Lower leg skin (tissue), 4 donors: ENCODE results near the gene VPS33B. TPM values are rescaled to one million over a fixed set of nuclear protein-coding genes. Genes with fewer than 3 reads are reported as not detected.

Experiments used
- DNase-seq, 2 donors: peaks; one replicate each; pipeline ENCODE4 v3.0.0-alpha.2; 2019; ENCODE audit warnings: low spot score in 2 of 2
- H3K4me3 ChIP-seq: fragments of 200-600 bp; sonication (generic); 2 replicates; pipeline ENCODE4 v1.5.1; 2017; ENCODE audit warnings: mild to moderate bottlenecking, low read depth; ENCODE audit not compliant: poor library complexity, severe bottlenecking
- POLR2A ChIP-seq, 2 donors: fragments of 450-650 bp; IDR thresholded peaks; one replicate each; pipeline ENCODE4 v1.6.1; 2016 to 2017; ENCODE audit warnings: antibody characterized with exemption in 2 of 2, mild to moderate bottlenecking in 1 of 2, moderate library complexity in 1 of 2
- WGBS, 2 donors: methylation state at CpG; one replicate each; pipeline ENCODE4 v1.1.5; 2018; 5-methylcytosine and 5-hydroxymethylcytosine counted together
- intact Hi-C: fragments of 100-400 bp; cut with DNase I; formaldehyde crosslinking; loops from one replicate; pipeline ENCODE4 v1.15.0; 2023; ENCODE audit warnings: low total_unique reads
- total RNA-seq, 4 donors: library from RNA; depleted of rRNA; stranded (reverse); fragments of >200 nt; gene quantifications; one replicate each; pipeline ENCODE4 v1.1.0, GENCODE V29; 2016
- TF ChIP-seq, protein P1 (sequence below), 3 donors: fragments of 450-650 bp; IDR thresholded peaks; one replicate each; pipeline ENCODE4 v1.5.1; 2016; ENCODE audit warnings: antibody characterized with exemption in 3 of 3, mild to moderate bottlenecking in 3 of 3, moderate library complexity in 2 of 3

Gene VPS33B
- total RNA-seq, 4 donors from 2014 or later = 9.5 to 16.4 (median 12.9) TPM

DNA sequence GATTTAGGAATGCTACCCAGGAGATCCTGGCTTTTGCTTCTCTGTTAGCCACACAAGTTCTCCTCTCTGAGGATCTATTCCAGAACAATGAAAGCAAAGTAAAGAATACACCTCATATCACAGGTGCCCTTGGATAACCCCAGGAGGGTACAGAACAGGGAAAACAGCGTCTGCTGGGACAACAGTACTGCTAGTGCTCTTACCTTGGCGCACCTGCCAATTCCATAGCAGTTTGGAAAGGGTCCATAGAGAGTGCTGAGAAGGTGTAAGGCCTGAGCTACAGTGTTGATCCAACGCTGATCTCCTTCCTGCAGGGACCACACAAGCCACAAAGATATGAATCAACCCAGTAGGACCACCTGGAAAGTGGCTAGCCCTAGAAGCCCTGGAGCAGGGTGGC, 15.1 kb downstream of the VPS33B start:
- WGBS, 2 donors = 86 to 93% methylated on average over 3 of the region's 3 CpGs
- no peak for DNase-seq
- no peak for TF ChIP-seq POLR2A (IDR thresholded peaks at IDR 0.05)
- TF ChIP-seq, protein P1, sequence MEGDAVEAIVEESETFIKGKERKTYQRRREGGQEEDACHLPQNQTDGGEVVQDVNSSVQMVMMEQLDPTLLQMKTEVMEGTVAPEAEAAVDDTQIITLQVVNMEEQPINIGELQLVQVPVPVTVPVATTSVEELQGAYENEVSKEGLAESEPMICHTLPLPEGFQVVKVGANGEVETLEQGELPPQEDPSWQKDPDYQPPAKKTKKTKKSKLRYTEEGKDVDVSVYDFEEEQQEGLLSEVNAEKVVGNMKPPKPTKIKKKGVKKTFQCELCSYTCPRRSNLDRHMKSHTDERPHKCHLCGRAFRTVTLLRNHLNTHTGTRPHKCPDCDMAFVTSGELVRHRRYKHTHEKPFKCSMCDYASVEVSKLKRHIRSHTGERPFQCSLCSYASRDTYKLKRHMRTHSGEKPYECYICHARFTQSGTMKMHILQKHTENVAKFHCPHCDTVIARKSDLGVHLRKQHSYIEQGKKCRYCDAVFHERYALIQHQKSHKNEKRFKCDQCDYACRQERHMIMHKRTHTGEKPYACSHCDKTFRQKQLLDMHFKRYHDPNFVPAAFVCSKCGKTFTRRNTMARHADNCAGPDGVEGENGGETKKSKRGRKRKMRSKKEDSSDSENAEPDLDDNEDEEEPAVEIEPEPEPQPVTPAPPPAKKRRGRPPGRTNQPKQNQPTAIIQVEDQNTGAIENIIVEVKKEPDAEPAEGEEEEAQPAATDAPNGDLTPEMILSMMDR (IDR thresholded peaks at IDR 0.05) = no peak
- H3K4me3 ChIP-seq = no peak overlapping the region
- intact Hi-C loops = no loop called here

DNA sequence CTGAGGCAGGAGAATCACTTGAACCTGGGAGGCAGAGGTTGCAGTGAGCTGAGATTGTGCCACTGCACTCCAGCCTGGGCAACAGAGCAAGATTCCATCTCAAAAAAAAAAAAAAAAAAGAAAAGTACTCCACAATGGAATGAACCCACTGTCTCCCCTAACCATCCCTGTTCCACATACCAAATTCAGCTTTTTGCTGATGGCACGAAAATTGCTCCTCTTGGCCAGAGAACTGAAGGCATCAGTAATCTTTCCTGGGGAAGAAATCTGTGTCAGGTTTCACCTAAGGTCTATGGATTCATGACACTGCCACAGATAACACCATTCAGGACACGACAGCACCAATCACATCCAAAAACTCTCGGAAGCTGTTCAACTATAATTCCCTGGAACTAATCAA, 21.2 kb downstream of the VPS33B start:
- no peak for DNase-seq
- H3K4me3 ChIP-seq = no peak overlapping the region
- 89% methylated on average over 3 of the region's 3 CpGs for WGBS, 2 donors
- intact Hi-C loops = no loop called here
- TF ChIP-seq, protein P1 (IDR thresholded peaks at IDR 0.05) = no peak
- no peak for TF ChIP-seq POLR2A (IDR thresholded peaks at IDR 0.05)

DNA sequence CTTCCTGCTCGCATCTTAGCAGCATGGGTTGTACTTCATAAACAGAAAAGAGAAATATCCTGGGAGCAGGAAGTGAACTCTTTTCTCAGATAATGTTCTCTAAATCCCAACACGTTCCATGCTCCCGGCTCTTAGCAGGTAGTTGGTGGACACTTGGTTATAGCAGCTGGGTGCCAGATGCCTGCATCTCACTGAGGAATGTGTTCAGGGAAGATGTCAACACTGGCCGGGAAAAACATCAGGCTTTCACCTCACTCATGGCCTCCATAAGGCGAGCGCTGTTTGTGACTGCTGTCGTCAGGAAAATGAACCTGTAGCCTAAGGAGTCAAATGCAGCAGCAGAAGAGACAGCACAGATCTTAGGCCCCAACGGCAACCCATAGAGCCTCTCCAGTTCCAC, 23.7 kb downstream of the VPS33B start:
- 72 to 85% methylated on average over 8 of the region's 8 CpGs for WGBS, 2 donors
- H3K4me3 ChIP-seq = no peak overlapping the region
- intact Hi-C loops = no loop called here
- no peak for DNase-seq
- TF ChIP-seq POLR2A (IDR thresholded peaks at IDR 0.05) = no peak
- TF ChIP-seq, protein P1 (IDR thresholded peaks at IDR 0.05) = no peak

DNA sequence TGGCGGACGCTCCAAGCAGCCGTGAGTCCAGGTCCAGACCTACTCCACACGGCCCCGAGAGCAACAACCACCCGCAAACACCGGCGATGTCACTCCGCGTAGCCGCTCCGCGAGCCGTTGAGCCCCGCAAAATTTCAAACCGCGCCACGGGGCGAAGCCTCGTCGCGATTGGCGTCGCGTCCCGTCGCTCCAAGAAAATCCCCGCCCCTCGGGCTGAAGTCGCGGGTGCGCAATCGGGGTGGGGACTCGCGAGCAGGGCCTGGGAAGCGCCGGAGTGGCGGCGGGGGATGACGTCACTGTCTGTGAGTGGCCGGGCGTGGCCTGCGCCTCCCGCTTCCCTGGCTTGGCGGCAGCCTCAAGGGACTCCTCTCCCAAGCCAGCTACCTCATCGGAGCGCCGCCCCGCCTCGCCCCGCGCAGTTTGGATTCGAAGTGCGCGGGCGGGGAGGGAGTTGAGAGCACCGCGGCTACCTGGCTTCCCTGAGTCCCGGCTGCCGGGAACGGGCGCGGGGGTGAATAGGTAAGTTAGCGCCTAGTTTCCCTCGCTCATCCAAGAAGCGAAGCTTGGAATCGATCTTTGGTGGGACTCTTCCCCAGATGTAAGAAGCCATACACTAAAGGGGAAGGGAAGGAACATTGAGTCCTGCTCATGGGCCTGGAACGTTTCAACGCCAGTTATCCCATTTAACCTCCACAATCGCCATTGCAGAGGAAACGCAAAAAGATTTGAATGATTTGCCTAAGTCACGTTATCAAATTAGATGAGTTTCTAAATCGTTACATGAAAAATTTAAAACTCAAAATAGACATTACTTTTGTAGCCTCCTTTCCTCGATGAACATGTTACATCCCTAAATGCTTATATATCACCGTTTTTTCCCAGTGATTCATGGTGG, 27.7 kb downstream of the VPS33B start, which contains the start of gene PRC1:
PRC1 (minus strand) TSS at position 119 of the 895 bp plus-strand sequence; CDS start at position 1, 118 bp downstream.
- intact Hi-C loops = loop anchor here (5.0 kb wide), 1 partner anchor 37 kb away; no protein-coding TSS in a partner anchor
- DNase-seq = peak; percentile 96 to 100
- peak within 1 kb of the TSS; percentile 94 for H3K4me3 ChIP-seq
- TF ChIP-seq, protein P1 (IDR thresholded peaks at IDR 0.05) = peak in 1 of 3 donors; percentile 43
- no peak for TF ChIP-seq POLR2A (IDR thresholded peaks at IDR 0.05)
- WGBS, 2 donors = 0 to 1% methylated on average over 54 to 75 of the region's 75 CpGs

DNA sequence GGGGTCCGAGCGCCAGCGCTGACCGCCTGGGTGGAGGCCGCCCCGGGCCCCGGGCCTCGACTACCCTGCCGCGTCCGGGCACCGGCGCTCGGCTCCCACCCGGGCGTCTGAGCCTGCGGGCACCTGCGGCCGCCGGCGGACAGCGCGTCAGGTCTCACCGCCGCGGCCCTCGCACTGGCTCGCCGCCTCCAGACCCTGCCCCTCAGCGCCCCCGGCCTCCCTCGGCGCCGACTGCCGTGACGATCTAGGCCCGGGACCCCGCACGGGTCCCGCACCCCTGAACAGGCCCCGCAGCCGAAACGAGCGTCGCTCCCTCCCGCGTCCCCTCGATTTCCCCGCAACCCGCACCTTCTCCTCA, 28.4 kb downstream of the VPS33B start:
- TF ChIP-seq, protein P1 (IDR thresholded peaks at IDR 0.05) = no peak
- no peak for TF ChIP-seq POLR2A (IDR thresholded peaks at IDR 0.05)
- intact Hi-C loops = loop anchor here (5.0 kb wide), 1 partner anchor 37 kb away; no protein-coding TSS in a partner anchor
- no peak for DNase-seq
- H3K4me3 ChIP-seq = peak overlapping the region; percentile 94
- 1% methylated on average over 38 of the region's 50 CpGs for WGBS, 2 donors
